Ovary (tissue), 9 donors: ENCODE measurements around the gene STIM2. TPM values are rescaled to one million over a fixed set of nuclear protein-coding genes. Genes with fewer than 3 reads are reported as not detected.
A peak's percentile ranks its signal among the peaks of the same experiment; 100 is the strongest.

Source experiments
- DNase-seq, 5 donors: peaks; one replicate each; pipeline ENCODE4 v3.0.0-alpha.2; 2019 to 2020
- H3K27ac ChIP-seq, 2 donors: fragments of 200-600 bp; one replicate each; pipeline versions ENCODE4 v1.5.1 to v1.8.0; 2019 to 2022
- H3K27me3 ChIP-seq: fragments of 200-600 bp; one replicate; pipeline ENCODE4 v1.8.0; 2022
- H3K36me3 ChIP-seq: fragments of 200-600 bp; sonication (generic); one replicate; pipeline ENCODE4 v1.5.1; 2019
- H3K4me1 ChIP-seq: one replicate; pipeline ENCODE4 v1.8.1; 2013; ENCODE audit warnings: mild to moderate bottlenecking, moderate library complexity; ENCODE audit not compliant: insufficient read depth
- H3K4me3 ChIP-seq: fragments of 200-600 bp; sonication (generic); one replicate; pipeline ENCODE4 v1.5.1; 2017
- H3K9me3 ChIP-seq, 2 donors: fragments of 200-600 bp in 1 of 2; sonication (generic) in 1 of 2; one replicate each; pipeline versions ENCODE4 v1.5.1 to v1.8.1; 2013 to 2019; ENCODE audit warnings: mild to moderate bottlenecking in 1 of 2, moderate library complexity in 1 of 2
- EP300 ChIP-seq: sonication (generic); formaldehyde crosslinking; IDR thresholded peaks from one replicate; pipeline ENCODE4 v1.6.1; 2017; ENCODE audit warnings: antibody characterized with exemption
- POLR2A ChIP-seq: fragments of 450-650 bp; IDR thresholded peaks from one replicate; pipeline ENCODE4 v1.6.1; 2017; ENCODE audit warnings: antibody characterized with exemption, mild to moderate bottlenecking, moderate library complexity
- WGBS, 3 donors: extraction: QIAGEN DNeasy Blood & Tissue Kit in 1 of 3; methylation state at CpG; one replicate each; pipeline versions ENCODE4 v1.1.5 to v1.1.7; 2013 to 2017; 5-methylcytosine and 5-hydroxymethylcytosine counted together
- intact Hi-C, 4 donors: fragments of 100-400 bp; cut with DNase I; formaldehyde crosslinking; loops; one replicate each; pipeline versions ENCODE4 v1.11.0 to v1.15.1; 2022 to 2023
- polyA plus RNA-seq, 2 donors: library from polyadenylated mRNA; stranded (reverse); fragments of 200-250 nt in 1 of 2; fragments of 350-450 nt in 1 of 2; fragmentation: Illumina TruSeq in 1 of 2; extraction: RNeasy Lipid Tissue Mini Kit (QIAGEN cat#74804) in 1 of 2; gene quantifications; one replicate each; pipeline ENCODE4 v1.2.3, GENCODE V29; 2013 to 2014
- total RNA-seq, 7 donors: library from RNA; depleted of rRNA in 2 of 7; stranded (reverse); fragments of >200 nt in 2 of 7; fragmentation: NEBNext Ultra II Directional in 3 of 7; extraction: Animal tissue kit (Norgen Biotek cat#: 25700) in 3 of 7; gene quantifications; one replicate each; pipeline versions ENCODE4 v1.1.0 to v1.2.4, GENCODE V29; 2016 to 2023
- TF ChIP-seq, protein P1 (sequence below), 3 donors: fragments of 450-650 bp in 2 of 3; fragments of 200-600 bp in 1 of 3; IDR thresholded peaks; one replicate each; pipeline versions ENCODE4 v1.5.1 to v1.8.0; 2016 to 2022; ENCODE audit warnings: antibody characterized with exemption in 3 of 3, mild to moderate bottlenecking in 1 of 3
- donor health status: DM: no; HTN: no; CAD: no; lungs with moderate emphysema.
- donor health status: DM: no; HTN: no; CAD: no.
- donor health status: Bipolar disorder and iron deficiency.
- donor health status: DM: yes; HTN: yes; CAD: no.
- donor health status: DM: no; HTN: no; CAD: no.
- donor health status: DM: yes; HTN: yes; CAD: no.

The STIM2 gene
- total and polyA plus RNA-seq, 9 donors, result 24.0 to 47.9 (median 38.8) TPM

DNA sequence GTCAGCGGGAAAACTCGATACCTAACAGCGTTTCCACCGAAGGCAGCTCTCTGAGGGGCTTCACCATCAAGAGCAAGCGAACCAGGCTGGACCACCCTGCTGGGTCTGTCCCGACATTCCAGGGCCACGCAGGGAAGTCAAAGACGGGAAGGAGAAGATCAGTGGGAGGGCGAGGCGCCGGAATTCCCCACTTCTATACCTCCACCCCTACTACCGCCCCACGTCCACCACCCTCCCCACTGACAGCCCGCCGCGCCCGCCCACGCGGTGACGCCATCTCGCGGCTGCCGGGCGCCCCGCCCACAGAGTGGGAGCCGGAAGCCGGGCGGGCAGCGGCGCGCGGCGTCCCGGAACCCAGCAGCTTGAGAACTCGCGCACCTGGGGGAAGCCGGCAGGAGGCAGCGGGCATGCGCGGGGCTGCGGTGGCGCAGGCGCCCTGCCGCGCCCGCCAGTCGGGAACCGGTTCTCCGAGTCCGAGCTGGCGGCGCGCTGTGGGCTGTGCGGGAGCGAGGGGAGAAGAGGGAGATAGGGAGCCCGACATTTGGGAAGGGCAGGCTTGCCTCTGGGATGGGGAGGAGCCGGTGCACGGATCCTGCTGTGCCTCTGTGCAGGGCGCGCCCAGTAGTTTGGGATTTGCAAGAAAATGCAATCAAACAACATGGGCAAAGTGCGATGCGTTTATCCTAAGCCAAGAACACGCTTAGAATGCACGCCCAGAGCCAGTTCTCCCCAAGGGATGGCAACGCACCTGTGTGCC is 3.2 kb upstream of the STIM2 start:
- Histone ChIP-seq H3K4me3 (peak overlapping the region; percentile 79), H3K27me3 (no peaks in the 10 kb centered on the region), H3K36me3 (no peaks in the 10 kb centered on the region), H3K9me3 (no peaks in the 10 kb centered on the region), H3K27ac (peak overlapping the region; percentile 51 to 86), H3K4me1 (peaks cover 4% of the 10 kb centered on the region)
- TF ChIP-seq POLR2A (peak; percentile 76), EP300 (no peak)
- TF ChIP-seq, protein P1, sequence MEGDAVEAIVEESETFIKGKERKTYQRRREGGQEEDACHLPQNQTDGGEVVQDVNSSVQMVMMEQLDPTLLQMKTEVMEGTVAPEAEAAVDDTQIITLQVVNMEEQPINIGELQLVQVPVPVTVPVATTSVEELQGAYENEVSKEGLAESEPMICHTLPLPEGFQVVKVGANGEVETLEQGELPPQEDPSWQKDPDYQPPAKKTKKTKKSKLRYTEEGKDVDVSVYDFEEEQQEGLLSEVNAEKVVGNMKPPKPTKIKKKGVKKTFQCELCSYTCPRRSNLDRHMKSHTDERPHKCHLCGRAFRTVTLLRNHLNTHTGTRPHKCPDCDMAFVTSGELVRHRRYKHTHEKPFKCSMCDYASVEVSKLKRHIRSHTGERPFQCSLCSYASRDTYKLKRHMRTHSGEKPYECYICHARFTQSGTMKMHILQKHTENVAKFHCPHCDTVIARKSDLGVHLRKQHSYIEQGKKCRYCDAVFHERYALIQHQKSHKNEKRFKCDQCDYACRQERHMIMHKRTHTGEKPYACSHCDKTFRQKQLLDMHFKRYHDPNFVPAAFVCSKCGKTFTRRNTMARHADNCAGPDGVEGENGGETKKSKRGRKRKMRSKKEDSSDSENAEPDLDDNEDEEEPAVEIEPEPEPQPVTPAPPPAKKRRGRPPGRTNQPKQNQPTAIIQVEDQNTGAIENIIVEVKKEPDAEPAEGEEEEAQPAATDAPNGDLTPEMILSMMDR (IDR thresholded peaks at IDR 0.05), result peak in 2 of 3 donors; percentile 37 to 48
- peak; percentile 88 to 93 (median 91) for DNase-seq
- intact Hi-C loops, result no loop called here
- 0 to 1% (median 0%) methylated on average over 55 to 65 of the region's 65 CpGs for WGBS, 3 donors

DNA sequence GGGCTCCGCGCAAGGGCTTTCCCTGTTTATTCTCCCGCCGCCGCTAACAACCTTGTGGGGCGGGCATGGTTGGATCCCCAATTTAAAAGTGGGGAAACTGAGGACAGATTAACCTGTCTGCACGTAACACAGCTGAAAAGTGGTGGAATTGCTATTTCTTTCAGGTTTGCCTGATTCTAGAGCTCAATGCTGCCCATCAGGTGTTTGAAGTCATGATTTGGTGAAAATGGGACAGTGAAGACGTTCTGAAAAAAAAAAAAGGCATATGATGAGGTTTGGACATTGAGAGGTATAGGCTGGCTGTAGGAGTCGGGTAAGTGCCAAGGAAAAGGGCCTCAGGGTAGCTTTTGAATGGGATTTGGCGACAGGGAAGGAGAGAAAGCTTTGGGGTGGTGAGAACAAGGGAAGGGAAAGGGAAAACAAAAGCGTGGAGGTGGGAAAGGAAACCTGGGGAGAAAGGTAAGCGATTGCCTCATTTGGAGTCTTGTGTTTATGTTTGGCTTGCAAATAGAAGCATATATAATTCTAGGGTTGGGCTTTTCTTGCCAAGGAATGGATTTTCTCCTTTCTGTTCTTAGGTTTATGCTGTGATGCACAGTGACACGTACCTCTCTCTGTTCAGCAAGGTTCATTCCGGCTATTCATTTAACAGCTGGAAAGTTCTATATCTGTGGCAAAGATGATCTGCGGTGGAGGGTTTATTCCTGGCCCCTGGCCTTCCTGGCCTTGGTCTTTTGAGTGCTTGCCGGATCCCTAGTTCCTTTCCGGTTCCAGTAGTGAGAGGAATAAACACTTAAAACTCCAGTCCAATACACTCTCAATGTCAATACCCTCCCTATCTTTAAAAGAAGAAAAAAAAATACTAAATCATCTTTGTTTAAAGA is 2.4 kb upstream of the STIM2 start:
- intact Hi-C loops, result no loop called here
- Histone ChIP-seq H3K27me3 (no peaks in the 10 kb centered on the region), H3K4me1 (peaks cover 4% of the 10 kb centered on the region), H3K36me3 (no peaks in the 10 kb centered on the region), H3K9me3 (no peaks in the 10 kb centered on the region), H3K27ac (peak overlapping the region; percentile 13 to 86), H3K4me3 (peak overlapping the region; percentile 79)
- TF ChIP-seq POLR2A (no peak), EP300 (no peak)
- TF ChIP-seq, protein P1 (IDR thresholded peaks at IDR 0.05), result no peak
- 4 to 8% (median 5%) methylated on average over 17 of the region's 17 CpGs for WGBS, 3 donors
- no peak for DNase-seq

DNA sequence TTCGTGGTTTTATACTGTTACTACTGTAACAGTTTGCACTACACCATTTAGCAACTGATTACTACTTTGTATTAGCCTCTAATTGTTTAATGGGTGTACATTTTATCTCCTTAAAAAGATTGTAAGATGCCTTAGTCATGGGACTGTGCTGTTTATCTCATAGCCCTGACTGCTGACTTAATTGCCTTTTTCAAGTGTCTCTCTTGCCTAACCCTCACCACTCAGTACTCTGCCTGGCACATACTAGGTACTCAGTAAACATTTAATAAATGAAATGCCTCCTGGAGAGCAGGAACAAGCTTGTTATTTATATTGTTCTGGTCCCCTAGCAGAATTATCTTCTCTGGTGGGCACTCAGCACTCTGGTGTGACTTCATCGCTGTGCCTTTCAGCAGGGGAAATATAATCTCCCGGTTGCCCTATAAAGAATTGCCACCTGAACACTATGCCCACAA is 1.7 kb upstream of the STIM2 start:
- WGBS, 3 donors, result 58 to 71% (median 61%) methylated on average over 3 of the region's 3 CpGs
- Histone ChIP-seq H3K9me3 (no peaks in the 10 kb centered on the region), H3K36me3 (no peaks in the 10 kb centered on the region), H3K4me1 (peaks cover 4% of the 10 kb centered on the region), H3K4me3 (no peak overlapping the region), H3K27ac (no peak overlapping the region), H3K27me3 (no peaks in the 10 kb centered on the region)
- TF ChIP-seq POLR2A (no peak), EP300 (no peak)
- TF ChIP-seq, protein P1 (IDR thresholded peaks at IDR 0.05), result no peak
- no peak for DNase-seq
- intact Hi-C loops, result no loop called here

DNA sequence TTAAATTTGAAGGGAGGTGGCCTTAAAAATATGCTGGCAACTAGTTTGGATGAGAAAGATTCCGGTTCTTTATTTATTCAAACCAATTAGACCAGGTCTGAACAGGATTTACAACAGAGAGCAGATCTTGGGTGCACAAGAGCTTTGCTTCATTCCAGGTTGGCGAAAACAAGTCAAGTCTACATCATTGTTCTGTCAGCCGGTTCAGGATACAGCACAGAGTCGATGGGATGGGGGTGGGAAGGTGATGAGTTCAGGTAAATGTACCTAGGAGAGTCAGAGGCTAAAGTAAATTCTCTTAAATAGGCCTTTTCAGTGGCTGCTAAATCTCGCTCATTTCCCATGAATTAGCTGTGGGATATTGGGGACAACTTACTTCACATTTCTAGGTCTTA is 882 bp upstream of the STIM2 start:
- 50 to 52% (median 52%) methylated on average over 5 of the region's 5 CpGs for WGBS, 3 donors
- Histone ChIP-seq H3K27me3 (no peaks in the 10 kb centered on the region), H3K27ac (no peak overlapping the region), H3K4me1 (peaks cover 4% of the 10 kb centered on the region), H3K36me3 (no peaks in the 10 kb centered on the region), H3K4me3 (peak overlapping the region; percentile 82), H3K9me3 (no peaks in the 10 kb centered on the region)
- DNase-seq, result no peak
- TF ChIP-seq EP300 (no peak), POLR2A (no peak)
- TF ChIP-seq, protein P1 (IDR thresholded peaks at IDR 0.05), result no peak
- intact Hi-C loops, result loop anchor here in 3 of 4 donors (5.0 to 10.0 kb wide), 3 partner anchors 133 to 138 kb away; no protein-coding TSS in a partner anchor
